H1 (cell line): Measurements from ENCODE around the gene ZNF516.

Source experiments
- BRCA1 ChIP-seq: IDR thresholded peaks from 2 replicates; pipeline ENCODE4 v1.6.1; 2012; ENCODE audit warnings: low read depth, low read length, improper control_type of control experiment
- CEBPB ChIP-seq: IDR thresholded peaks from 2 replicates; pipeline ENCODE4 v1.6.1; 2012; ENCODE audit warnings: low read depth, low read length
- EGR1 ChIP-seq: IDR thresholded peaks from 2 replicates; pipeline ENCODE4 v1.6.1; 2011; ENCODE audit warnings: low read depth, low read length, borderline replicate concordance
- PHF8 ChIP-seq: fragments of 200-600 bp; sonication (generic); conservative IDR thresholded peaks from 2 replicates; pipeline ENCODE4 v1.7.1; 2012; ENCODE audit warnings: low read depth, mild to moderate bottlenecking, inconsistent platforms, low read length, moderate library complexity
- TBP ChIP-seq: IDR thresholded peaks from 2 replicates; pipeline ENCODE4 v1.6.1; 2011; ENCODE audit warnings: low read depth, low read length, improper control_type of control experiment
- YY1 ChIP-seq: IDR thresholded peaks from 2 replicates; pipeline ENCODE4 v1.6.1; 2011; ENCODE audit warnings: low read depth, mild to moderate bottlenecking, low read length

DNA sequence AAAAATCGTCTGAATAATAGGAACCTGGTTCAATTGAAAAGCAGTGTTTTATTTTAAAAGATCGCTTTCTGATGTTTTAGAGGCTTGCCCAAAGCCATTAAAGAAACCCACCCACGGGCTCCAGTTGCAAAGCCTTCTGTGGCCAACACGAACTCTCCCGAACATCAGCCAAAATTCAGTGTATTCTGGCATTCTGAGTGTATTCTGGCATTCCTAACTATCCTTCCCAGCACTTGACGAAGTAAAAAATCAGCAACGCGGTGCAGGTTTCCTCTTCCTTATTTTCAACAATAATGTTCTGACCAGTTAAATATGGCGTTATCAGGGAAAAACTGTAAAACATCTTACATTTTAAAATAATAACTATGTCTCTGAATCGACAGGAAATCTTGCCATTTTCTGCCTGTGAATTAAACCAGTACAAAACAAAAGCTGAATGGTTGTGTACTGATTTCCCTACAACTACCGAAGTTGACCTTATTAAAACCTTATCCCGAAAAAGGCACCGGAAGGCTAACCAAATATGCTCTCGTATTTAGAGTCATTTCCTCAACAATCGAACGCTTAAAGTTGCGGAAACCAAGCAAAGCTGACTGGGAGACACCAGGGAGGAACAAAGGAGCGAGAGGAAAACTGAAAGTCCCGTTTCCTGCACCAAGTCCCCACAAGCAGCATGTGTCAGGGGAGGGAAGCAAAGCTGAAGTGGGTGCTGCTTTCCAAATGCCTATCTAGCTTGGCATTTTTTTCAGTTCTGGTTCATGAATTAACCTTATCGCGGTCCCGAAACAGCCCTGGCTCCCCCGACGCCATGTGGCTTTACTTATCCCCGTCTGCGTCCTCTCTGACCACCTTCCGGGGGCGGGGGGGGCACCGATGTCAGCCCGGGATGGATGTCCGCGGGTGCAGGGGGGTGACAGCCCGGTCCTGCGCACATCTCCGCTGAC lies 44.3 kb downstream of the ZNF516 start:
- TF ChIP-seq YY1 (no peak), CEBPB (no peak), BRCA1 (no peak), EGR1 (no peak), PHF8 (no peak), TBP (no peak)
